GM18873 (cell line): ENCODE data around the gene EEFSEC.

Experiments used
- ATAC-seq: cut with Tn5 transposase; IDR thresholded peaks from one replicate; pipeline ENCODE4 v1.9.1; 2021; ENCODE audit warnings: mild to moderate bottlenecking, moderate library complexity, moderate number of reproducible peaks; ENCODE audit not compliant: unreplicated experiment, low FRiP score

Gene EEFSEC

GRCh38 chr3:128402998-128403397 lies 249.7 kb downstream of the EEFSEC start:
- ATAC-seq, result no peak

GRCh38 chr3:128404276-128405068 lies 251.2 kb downstream of the EEFSEC start:
- ATAC-seq, result no peak

GRCh38 chr3:128405554-128406277 lies 252.4 kb downstream of the EEFSEC start:
- ATAC-seq, result no peak

- ATAC-seq, result no peak
Measured at GRCh38 chr3:128407247-128407646, 254.0 kb downstream of the EEFSEC start.

- no peak for ATAC-seq
Measured at GRCh38 chr3:128408012-128408692, 254.9 kb downstream of the EEFSEC start.

- no peak for ATAC-seq
Measured at GRCh38 chr3:128408693-128409623, 255.7 kb downstream of the EEFSEC start.

- ATAC-seq, result no peak
Measured at GRCh38 chr3:128409624-128410581, 256.6 kb downstream of the EEFSEC start.

GRCh38 chr3:128410669-128411573 lies 257.6 kb downstream of the EEFSEC start:
- ATAC-seq, result no peak

- ATAC-seq, result no peak
Measured at GRCh38 chr3:128411574-128412064, 258.3 kb downstream of the EEFSEC start.

GRCh38 chr3:128412180-128413002 lies 259.1 kb downstream of the EEFSEC start:
- ATAC-seq, result no peak

- no peak for ATAC-seq
Measured at GRCh38 chr3:128413003-128413370, 259.7 kb downstream of the EEFSEC start.

GRCh38 chr3:128413413-128414205 lies 260.3 kb downstream of the EEFSEC start:
- no peak for ATAC-seq

- no peak for ATAC-seq
Measured at GRCh38 chr3:128415200-128415772, 262.0 kb downstream of the EEFSEC start.

- ATAC-seq, result no peak
Measured at GRCh38 chr3:128415773-128416577, 262.7 kb downstream of the EEFSEC start.

- no peak for ATAC-seq
Measured at GRCh38 chr3:128416578-128417211, 263.4 kb downstream of the EEFSEC start.
